Loucy (cell line): ENCODE results near the gene ABCB6.
"Not testable (repeated sequence)": the region's sequence is repeated elsewhere in the genome, so short reads cannot be mapped to it uniquely, and the experiment has no call there.

Source experiments
- H2AFZ ChIP-seq: fragments of 200-600 bp; sonication (generic); 2 replicates; pipeline ENCODE4 v1.6.0; 2016; ENCODE audit warnings: antibody characterized with exemption, mild to moderate bottlenecking, low read length, moderate library complexity
- H3F3A ChIP-seq: fragments of 200-600 bp; 2 replicates; pipeline ENCODE4 v1.6.0; 2016; ENCODE audit warnings: antibody characterized with exemption, low read depth, mild to moderate bottlenecking
- H3K27me3 ChIP-seq: fragments of 200-600 bp; sonication (generic); 2 replicates; pipeline ENCODE4 v1.6.1; 2014; ENCODE audit warnings: low read length, mild to moderate bottlenecking; ENCODE audit not compliant: insufficient read depth, poor library complexity, severe bottlenecking
- H3K36me3 ChIP-seq: fragments of 200-600 bp; sonication (generic); 2 replicates; pipeline ENCODE4 v1.6.1; 2016; ENCODE audit warnings: low read length; ENCODE audit not compliant: insufficient read depth
- H3K4me1 ChIP-seq: fragments of 200-600 bp; sonication (generic); 2 replicates; pipeline ENCODE4 v1.5.1; 2014; ENCODE audit warnings: low read length, mild to moderate bottlenecking; ENCODE audit not compliant: insufficient read depth, poor library complexity, severe bottlenecking
- H3K4me2 ChIP-seq: fragments of 200-600 bp; sonication (generic); 2 replicates; pipeline ENCODE4 v1.6.0; 2014; ENCODE audit warnings: antibody characterized with exemption, low read length, low read depth, mild to moderate bottlenecking; ENCODE audit not compliant: poor library complexity, severe bottlenecking
- H3K4me3 ChIP-seq: fragments of 200-600 bp; sonication (generic); 2 replicates; pipeline ENCODE4 v1.5.1; 2014; ENCODE audit warnings: low read length, mild to moderate bottlenecking, mixed read lengths; ENCODE audit not compliant: poor library complexity, severe bottlenecking
- H3K79me2 ChIP-seq: fragments of 200-600 bp; sonication (generic); 2 replicates; pipeline ENCODE4 v1.6.1; 2014; ENCODE audit warnings: low read length; ENCODE audit not compliant: insufficient read depth
- H3K9ac ChIP-seq: fragments of 200-600 bp; sonication (generic); 2 replicates; pipeline ENCODE4 v1.6.0; 2014; ENCODE audit warnings: mild to moderate bottlenecking, low read depth, low read length, moderate library complexity; ENCODE audit not compliant: poor library complexity, severe bottlenecking
- H3K9me2 ChIP-seq: fragments of 200-600 bp; sonication (generic); replicated peaks from 2 replicates; pipeline ENCODE4 v1.6.1; 2016; ENCODE audit warnings: low read depth, low read length, mixed read lengths
- H3K9me3 ChIP-seq: fragments of 200-600 bp; sonication (generic); 2 replicates; pipeline ENCODE4 v1.6.1; 2014; ENCODE audit warnings: mild to moderate bottlenecking, antibody characterized with exemption, low read length, low read depth; ENCODE audit not compliant: insufficient read depth
- H4K20me1 ChIP-seq: fragments of 200-600 bp; sonication (generic); 2 replicates; pipeline ENCODE4 v1.6.0; 2014; ENCODE audit warnings: antibody characterized with exemption, low read length, mild to moderate bottlenecking; ENCODE audit not compliant: insufficient read depth, poor library complexity, severe bottlenecking
- EZH2phosphoT487 ChIP-seq: fragments of 200-600 bp; IDR thresholded peaks from 2 replicates; pipeline ENCODE4 v1.6.1; 2018; ENCODE audit warnings: antibody characterized with exemption, mild to moderate bottlenecking, moderate library complexity, borderline replicate concordance
- TF ChIP-seq, protein P1 (sequence below): fragments of 200-600 bp; sonication (generic); conservative IDR thresholded peaks from 2 replicates; pipeline ENCODE4 v1.5.1; 2014; ENCODE audit warnings: mild to moderate bottlenecking, antibody characterized with exemption, low read length

Gene ABCB6

GRCh38 chr2:219266232-219266631 lies 47.5 kb upstream of the ABCB6 start:
- Histone ChIP-seq H3K4me1 (peaks cover 1% of the 10 kb centered on the region), H3K4me3 (no peak overlapping the region), H3K4me2 (no peak overlapping the region), H3K36me3 (no peaks in the 10 kb centered on the region), H4K20me1 (no peaks in the 10 kb centered on the region), H2AFZ (no peak overlapping the region), H3K9me3 (no peaks in the 10 kb centered on the region), H3K79me2 (no peaks in the 10 kb centered on the region), H3K9me2 (no peaks in the 10 kb centered on the region), H3K27me3 (no peaks in the 10 kb centered on the region), H3K9ac (no peak overlapping the region), H3F3A (no peaks in the 10 kb centered on the region)
- TF ChIP-seq EZH2phosphoT487: no peak
- TF ChIP-seq, protein P1, sequence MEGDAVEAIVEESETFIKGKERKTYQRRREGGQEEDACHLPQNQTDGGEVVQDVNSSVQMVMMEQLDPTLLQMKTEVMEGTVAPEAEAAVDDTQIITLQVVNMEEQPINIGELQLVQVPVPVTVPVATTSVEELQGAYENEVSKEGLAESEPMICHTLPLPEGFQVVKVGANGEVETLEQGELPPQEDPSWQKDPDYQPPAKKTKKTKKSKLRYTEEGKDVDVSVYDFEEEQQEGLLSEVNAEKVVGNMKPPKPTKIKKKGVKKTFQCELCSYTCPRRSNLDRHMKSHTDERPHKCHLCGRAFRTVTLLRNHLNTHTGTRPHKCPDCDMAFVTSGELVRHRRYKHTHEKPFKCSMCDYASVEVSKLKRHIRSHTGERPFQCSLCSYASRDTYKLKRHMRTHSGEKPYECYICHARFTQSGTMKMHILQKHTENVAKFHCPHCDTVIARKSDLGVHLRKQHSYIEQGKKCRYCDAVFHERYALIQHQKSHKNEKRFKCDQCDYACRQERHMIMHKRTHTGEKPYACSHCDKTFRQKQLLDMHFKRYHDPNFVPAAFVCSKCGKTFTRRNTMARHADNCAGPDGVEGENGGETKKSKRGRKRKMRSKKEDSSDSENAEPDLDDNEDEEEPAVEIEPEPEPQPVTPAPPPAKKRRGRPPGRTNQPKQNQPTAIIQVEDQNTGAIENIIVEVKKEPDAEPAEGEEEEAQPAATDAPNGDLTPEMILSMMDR: no peak

DNA sequence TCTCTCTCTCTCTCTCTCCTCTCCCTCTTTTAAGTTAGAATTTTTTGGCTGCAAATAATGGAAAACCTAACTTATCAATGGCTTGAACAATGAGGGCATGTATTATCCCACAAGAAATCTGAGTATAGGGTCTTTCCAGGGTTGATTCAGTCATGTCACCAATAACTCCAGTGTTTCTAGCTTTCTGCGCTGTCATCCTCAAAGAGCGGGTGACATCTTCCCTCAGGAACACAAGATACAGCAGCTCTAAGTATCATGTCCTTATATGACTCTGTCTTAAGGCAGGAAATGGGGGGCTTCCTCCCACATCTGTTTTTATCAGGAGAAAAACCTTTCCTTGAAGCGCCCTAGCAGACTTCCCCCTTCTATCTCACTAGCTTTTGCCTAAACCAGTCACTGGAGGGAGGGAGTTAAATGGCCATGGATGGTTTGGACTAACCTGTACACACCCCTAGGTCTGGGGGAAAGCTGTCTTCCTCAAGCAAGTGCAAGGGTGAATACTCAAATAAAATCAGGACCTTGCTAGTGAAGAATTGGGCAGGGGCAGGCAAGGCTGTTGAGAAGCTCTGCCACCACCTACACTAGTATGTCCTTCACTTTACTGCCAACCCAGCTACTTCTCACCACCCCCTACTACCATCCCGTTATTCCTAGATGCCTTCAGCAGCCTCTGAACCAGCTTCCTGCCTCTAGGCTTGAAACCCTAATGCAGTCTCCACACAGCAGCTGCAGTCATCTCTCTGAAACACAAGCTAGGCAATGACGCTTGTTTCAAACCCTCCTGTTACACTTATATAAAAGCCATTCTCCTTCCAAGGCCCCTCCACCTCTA lies 42.5 kb upstream of the ABCB6 start:
- no peaks in the 10 kb centered on the region for H3F3A ChIP-seq
- no peak overlapping the region for H3K9ac ChIP-seq

DNA sequence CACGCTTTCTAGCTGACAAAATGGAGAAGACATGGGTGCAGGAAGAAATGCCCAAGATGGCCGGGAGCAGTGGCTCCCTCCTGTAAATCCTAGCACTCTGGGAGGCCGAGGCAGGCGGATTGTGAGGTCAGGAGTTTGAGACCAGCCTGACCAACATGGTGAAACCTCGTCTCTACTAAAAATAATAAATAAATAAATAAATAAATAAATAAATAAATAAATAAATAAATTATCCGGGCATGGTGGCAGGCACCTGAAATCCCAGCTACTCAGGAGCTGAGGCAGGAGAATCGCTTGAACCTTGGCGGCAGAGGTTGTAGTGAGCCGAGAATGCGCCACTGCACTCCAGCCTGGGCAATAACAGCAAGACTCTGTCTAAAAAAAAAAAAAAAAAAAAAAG lies 40.2 kb upstream of the ABCB6 start:
- Histone ChIP-seq H3K4me1 (peaks cover 11% of the 10 kb centered on the region), H3K27me3 (peaks cover 22% of the 10 kb centered on the region)
- H3K79me2 ChIP-seq, H3K9ac ChIP-seq, H3K4me2 ChIP-seq, H3K9me2 ChIP-seq, H3K36me3 ChIP-seq, H3K9me3 ChIP-seq, H4K20me1 ChIP-seq, H3F3A ChIP-seq, H2AFZ ChIP-seq, H3K4me3 ChIP-seq: not testable (repeated sequence)

More for the DNA sequence above, 42.5 kb upstream of the ABCB6 start:
- Histone ChIP-seq H3K4me1 (peaks cover 4% of the 10 kb centered on the region), H4K20me1 (no peaks in the 10 kb centered on the region), H3K27me3 (no peaks in the 10 kb centered on the region), H2AFZ (no peak overlapping the region), H3K9me3 (no peaks in the 10 kb centered on the region), H3K36me3 (no peaks in the 10 kb centered on the region), H3K79me2 (no peaks in the 10 kb centered on the region), H3K9me2 (no peaks in the 10 kb centered on the region), H3K4me3 (no peak overlapping the region), H3K4me2 (no peak overlapping the region)
- TF ChIP-seq, protein P1: no peak
- no peak for TF ChIP-seq EZH2phosphoT487
